DOHH2 (cell line): ENCODE results near the gene QTRT2.

Experiments
- H3F3A ChIP-seq: fragments of 200-600 bp; sonication (generic), shearing (Covaris generic); 2 replicates; pipeline ENCODE4 v1.6.0; 2016; ENCODE audit warnings: antibody characterized with exemption, mild to moderate bottlenecking; ENCODE audit not compliant: control insufficient read depth, insufficient read depth
- H3K27ac ChIP-seq: fragments of 200-600 bp; sonication (generic); 2 replicates; pipeline ENCODE4 v1.5.1; 2014; ENCODE audit warnings: low read depth, mild to moderate bottlenecking, low read length, moderate library complexity
- H3K27me3 ChIP-seq: fragments of 200-600 bp; sonication (generic); 2 replicates; pipeline ENCODE4 v1.6.1; 2014; ENCODE audit warnings: mild to moderate bottlenecking, low read length, mixed read lengths; ENCODE audit not compliant: control insufficient read depth
- H3K36me3 ChIP-seq: fragments of 200-600 bp; sonication (generic); 2 replicates; pipeline ENCODE4 v1.6.1; 2014; ENCODE audit warnings: mild to moderate bottlenecking, low read length, moderate library complexity, mixed read lengths; ENCODE audit not compliant: control insufficient read depth
- H3K4me1 ChIP-seq: fragments of 200-600 bp; sonication (generic); 2 replicates; pipeline ENCODE4 v1.6.1; 2014; ENCODE audit warnings: mild to moderate bottlenecking, low read length, mixed read lengths; ENCODE audit not compliant: control insufficient read depth
- H3K4me2 ChIP-seq: fragments of 200-600 bp; sonication (generic); 2 replicates; pipeline ENCODE4 v1.6.0; 2014; ENCODE audit warnings: mild to moderate bottlenecking, low read length, moderate library complexity
- H3K4me3 ChIP-seq: fragments of 200-600 bp; sonication (generic); 2 replicates; pipeline ENCODE4 v1.5.1; 2014; ENCODE audit warnings: mild to moderate bottlenecking, low read length, mixed read lengths
- H3K79me2 ChIP-seq: fragments of 200-600 bp; sonication (generic); 2 replicates; pipeline ENCODE4 v1.6.1; 2014; ENCODE audit warnings: mild to moderate bottlenecking, low read length, mixed read lengths; ENCODE audit not compliant: control insufficient read depth
- H3K9me2 ChIP-seq: fragments of 200-600 bp; sonication (generic); replicated peaks from 2 replicates; pipeline ENCODE4 v1.6.1; 2014; ENCODE audit warnings: mild to moderate bottlenecking, low read length, mixed read lengths; ENCODE audit not compliant: control insufficient read depth
- H3K9me3 ChIP-seq: fragments of 200-600 bp; sonication (generic); 2 replicates; pipeline ENCODE4 v1.6.1; 2014; ENCODE audit warnings: antibody characterized with exemption, low read length, mixed read lengths; ENCODE audit not compliant: control insufficient read depth, insufficient read depth
- H4K20me1 ChIP-seq: fragments of 200-600 bp; sonication (generic); 2 replicates; pipeline ENCODE4 v1.6.0; 2014; ENCODE audit warnings: low read depth, mild to moderate bottlenecking, antibody characterized with exemption, low read length, moderate library complexity; ENCODE audit not compliant: control insufficient read depth, insufficient read depth
- EZH2phosphoT487 ChIP-seq: fragments of 200-600 bp; sonication (generic); IDR thresholded peaks from 2 replicates; pipeline ENCODE4 v1.6.1; 2017; ENCODE audit warnings: borderline replicate concordance, mild to moderate bottlenecking, antibody characterized with exemption, low read length, moderate library complexity, mixed read lengths
- TF ChIP-seq, protein P1 (sequence below): fragments of 200-600 bp; sonication (generic); IDR thresholded peaks from one replicate; pipeline ENCODE4 v1.5.1; 2014; ENCODE audit warnings: antibody characterized with exemption, mild to moderate bottlenecking, low read depth, low read length; ENCODE audit not compliant: poor library complexity, severe bottlenecking

Gene QTRT2

DNA sequence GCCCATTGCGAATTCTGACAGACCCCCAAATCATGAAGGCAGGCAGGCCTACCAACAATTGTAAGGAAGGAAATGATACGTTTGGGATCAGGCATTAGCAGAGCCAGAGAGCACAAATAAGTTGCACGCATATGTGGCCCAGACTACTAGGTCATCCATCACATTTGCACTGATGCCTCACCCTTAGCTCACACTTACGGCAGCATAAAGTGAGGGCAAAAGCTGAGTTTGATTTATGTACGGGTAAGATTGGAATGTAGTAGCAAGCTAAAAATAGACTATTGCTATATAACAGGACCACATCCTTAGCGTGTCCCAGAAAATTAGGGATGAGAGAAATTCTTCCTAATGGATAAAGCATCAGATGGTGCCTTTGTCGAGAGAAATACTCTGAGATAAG is 58.6 kb downstream of the QTRT2 start:
- Histone ChIP-seq H3K36me3 (no peaks in the 10 kb centered on the region), H3K9me3 (no peaks in the 10 kb centered on the region), H3K4me1 (no peaks in the 10 kb centered on the region), H3K9me2 (no peaks in the 10 kb centered on the region; the same call in 1 of the 2 replicates), H3K27me3 (peaks cover 3% of the 10 kb centered on the region), H3K4me2 (no peak overlapping the region), H3K27ac (no peak overlapping the region), H3F3A (no peaks in the 10 kb centered on the region), H3K4me3 (no peak overlapping the region), H4K20me1 (no peaks in the 10 kb centered on the region), H3K79me2 (no peaks in the 10 kb centered on the region)
- TF ChIP-seq, protein P1, sequence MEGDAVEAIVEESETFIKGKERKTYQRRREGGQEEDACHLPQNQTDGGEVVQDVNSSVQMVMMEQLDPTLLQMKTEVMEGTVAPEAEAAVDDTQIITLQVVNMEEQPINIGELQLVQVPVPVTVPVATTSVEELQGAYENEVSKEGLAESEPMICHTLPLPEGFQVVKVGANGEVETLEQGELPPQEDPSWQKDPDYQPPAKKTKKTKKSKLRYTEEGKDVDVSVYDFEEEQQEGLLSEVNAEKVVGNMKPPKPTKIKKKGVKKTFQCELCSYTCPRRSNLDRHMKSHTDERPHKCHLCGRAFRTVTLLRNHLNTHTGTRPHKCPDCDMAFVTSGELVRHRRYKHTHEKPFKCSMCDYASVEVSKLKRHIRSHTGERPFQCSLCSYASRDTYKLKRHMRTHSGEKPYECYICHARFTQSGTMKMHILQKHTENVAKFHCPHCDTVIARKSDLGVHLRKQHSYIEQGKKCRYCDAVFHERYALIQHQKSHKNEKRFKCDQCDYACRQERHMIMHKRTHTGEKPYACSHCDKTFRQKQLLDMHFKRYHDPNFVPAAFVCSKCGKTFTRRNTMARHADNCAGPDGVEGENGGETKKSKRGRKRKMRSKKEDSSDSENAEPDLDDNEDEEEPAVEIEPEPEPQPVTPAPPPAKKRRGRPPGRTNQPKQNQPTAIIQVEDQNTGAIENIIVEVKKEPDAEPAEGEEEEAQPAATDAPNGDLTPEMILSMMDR: no peak
- no peak for TF ChIP-seq EZH2phosphoT487

DNA sequence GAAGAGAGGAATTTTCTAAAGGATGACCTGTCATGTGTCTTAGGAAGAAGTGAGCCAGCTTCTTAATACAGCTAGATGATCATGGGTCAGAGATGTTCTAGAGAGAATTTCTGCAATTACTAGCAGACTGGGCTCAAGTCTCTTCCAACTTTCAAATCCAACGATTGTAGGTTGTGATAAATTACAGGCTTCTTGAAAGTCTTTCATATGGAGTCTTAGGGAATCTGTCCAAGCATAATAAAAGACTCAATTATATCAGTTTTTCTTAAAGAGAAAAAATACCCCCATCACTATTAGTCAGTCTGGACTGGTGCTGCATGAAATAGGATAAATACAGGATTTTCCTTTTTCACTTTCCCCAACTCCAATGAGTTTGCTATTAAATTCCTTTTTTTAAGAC is 63.2 kb downstream of the QTRT2 start:
- H3K9me2 ChIP-seq: no peaks in the 10 kb centered on the region; the same call in 1 of the 2 replicates
- H4K20me1 ChIP-seq: no peaks in the 10 kb centered on the region
- TF ChIP-seq, protein P1: no peak
- TF ChIP-seq EZH2phosphoT487: no peak
- H3F3A ChIP-seq: no peaks in the 10 kb centered on the region
- no peaks in the 10 kb centered on the region for H3K79me2 ChIP-seq
- H3K36me3 ChIP-seq: no peaks in the 10 kb centered on the region
- H3K4me2 ChIP-seq: no peak overlapping the region
- no peaks in the 10 kb centered on the region for H3K4me1 ChIP-seq
- no peaks in the 10 kb centered on the region for H3K9me3 ChIP-seq
- no peak overlapping the region for H3K4me3 ChIP-seq
- H3K27me3 ChIP-seq: no peaks in the 10 kb centered on the region
- no peak overlapping the region for H3K27ac ChIP-seq

DNA sequence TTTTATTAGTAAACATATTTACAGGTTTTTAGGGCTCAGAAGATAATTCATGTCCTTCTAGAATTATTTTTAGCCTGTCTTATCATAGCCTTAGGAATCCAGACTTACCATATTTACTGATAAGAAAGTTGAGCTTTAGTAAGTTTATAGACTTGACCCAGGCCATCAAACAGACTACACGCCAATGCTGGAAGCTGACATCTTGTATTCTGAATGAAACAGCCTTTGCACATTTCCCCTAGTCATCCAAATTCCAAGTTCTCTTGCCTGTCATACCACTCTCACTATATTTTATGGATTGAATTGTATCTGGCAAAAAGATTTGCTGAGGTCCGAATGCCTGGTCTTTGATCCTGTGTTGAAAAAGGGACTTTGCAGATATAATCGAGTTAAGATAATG is 63.7 kb downstream of the QTRT2 start:
- no peak overlapping the region for H3K4me3 ChIP-seq
- no peak overlapping the region for H3K27ac ChIP-seq
- no peaks in the 10 kb centered on the region for H3F3A ChIP-seq
- H3K36me3 ChIP-seq: no peaks in the 10 kb centered on the region
- H3K9me2 ChIP-seq: no peaks in the 10 kb centered on the region; the same call in 1 of the 2 replicates
- no peaks in the 10 kb centered on the region for H4K20me1 ChIP-seq
- H3K27me3 ChIP-seq: no peaks in the 10 kb centered on the region
- TF ChIP-seq, protein P1: no peak
- TF ChIP-seq EZH2phosphoT487: no peak
- H3K4me1 ChIP-seq: no peaks in the 10 kb centered on the region
- no peaks in the 10 kb centered on the region for H3K79me2 ChIP-seq
- H3K4me2 ChIP-seq: no peak overlapping the region
- H3K9me3 ChIP-seq: no peaks in the 10 kb centered on the region
